Measurements from ENCODE around the gene ACBD7. TPM values are rescaled to one million over a fixed set of nuclear protein-coding genes. Genes with fewer than 3 reads are reported as not detected.
A peak's percentile ranks its signal among the peaks of the same experiment; 100 is the strongest.

ACBD7 gene
- total RNA-seq, 4 donors from 2014 or later: not detected

- Histone ChIP-seq H3K9me3 (no peaks in the 10 kb centered on the region), H3K4me3 (no peak overlapping the region), H3K4me1 (no peaks in the 10 kb centered on the region), H3K27me3 (no peaks in the 10 kb centered on the region), H3K36me3 (no peaks in the 10 kb centered on the region), H3K27ac (no peak overlapping the region)
- no peak for TF ChIP-seq EP300 (IDR thresholded peaks at IDR 0.05; ENCODE audit: low read depth)
- TF ChIP-seq CTCF (IDR thresholded peaks at IDR 0.05): no peak
- TF ChIP-seq POLR2A (IDR thresholded peaks at IDR 0.05): no peak
- no peak for TF ChIP-seq POLR2AphosphoS5 (IDR thresholded peaks at IDR 0.05)
- in situ Hi-C loops (cut with MboI; ENCODE audit: low pct_ligation_motif_present in 1 of 4, low pct_unique_long_range_greater_than_20kb in 1 of 4, low sequenced_read_pairs in 3 of 4): no loop called here
- intact Hi-C loops (cut with DNase I; ENCODE audit: low total_unique reads): no loop called here
- DNase-seq: peak; percentile 16
- 75 to 86% methylated on average over 9 to 18 of the region's 18 CpGs for WGBS, 2 donors (ENCODE audit: low coverage in 1 of 2)
These were observed 52.9 kb downstream of the ACBD7 start for GRCh38 chr10:15035385-15036301.

- no peak for DNase-seq
- intact Hi-C loops (cut with DNase I; ENCODE audit: low total_unique reads): no loop called here
- WGBS, 2 donors (ENCODE audit: low coverage in 1 of 2): 57 to 58% methylated on average over 3 of the region's 3 CpGs
- Histone ChIP-seq H3K4me1 (no peaks in the 10 kb centered on the region), H3K27ac (no peak overlapping the region), H3K36me3 (no peaks in the 10 kb centered on the region), H3K9me3 (no peaks in the 10 kb centered on the region), H3K4me3 (no peak overlapping the region), H3K27me3 (no peaks in the 10 kb centered on the region)
- no peak for TF ChIP-seq CTCF (IDR thresholded peaks at IDR 0.05)
- TF ChIP-seq POLR2AphosphoS5 (IDR thresholded peaks at IDR 0.05): no peak
- TF ChIP-seq EP300 (IDR thresholded peaks at IDR 0.05; ENCODE audit: low read depth): no peak
- no peak for TF ChIP-seq POLR2A (IDR thresholded peaks at IDR 0.05)
- in situ Hi-C loops (cut with MboI; ENCODE audit: low pct_ligation_motif_present in 1 of 4, low pct_unique_long_range_greater_than_20kb in 1 of 4, low sequenced_read_pairs in 3 of 4): no loop called here
These were observed 60.8 kb downstream of the ACBD7 start for GRCh38 chr10:15027741-15028140.

Other genes with a start within 250 kb of the ACBD7 start
- gene SUV39H2, start 209.9 kb downstream of the ACBD7 start, total RNA-seq: 1 to 10 TPM in 3 of 4 donors, under 1 TPM in 1; 0.60 to 4.6 (median 3.0) TPM
- 10 to 100 TPM in 3 of 4 donors, 1 to 10 TPM in 1; 10.0 to 61.3 (median 13.8) TPM for gene DCLRE1C, start 134.7 kb downstream of the ACBD7 start, total RNA-seq
- not detected for gene MEIG1, start 129.4 kb downstream of the ACBD7 start, total RNA-seq
- gene OLAH, start 44.8 kb downstream of the ACBD7 start, total RNA-seq: not detected
- 100 to 1,000 TPM in 1 of 4 donors, 10 to 100 TPM in 2, 1 to 10 TPM in 1; 4.1 to 103 (median 20.9) TPM for gene RPP38, start 8.6 kb upstream of the ACBD7 start, total RNA-seq
- gene NMT2, start 79.9 kb upstream of the ACBD7 start, total RNA-seq: 10 to 100 TPM in 3 of 4 donors, 1 to 10 TPM in 1; 5.2 to 39.3 (median 33.8) TPM